Measurements from ENCODE around the gene PDE4D.

DNA sequence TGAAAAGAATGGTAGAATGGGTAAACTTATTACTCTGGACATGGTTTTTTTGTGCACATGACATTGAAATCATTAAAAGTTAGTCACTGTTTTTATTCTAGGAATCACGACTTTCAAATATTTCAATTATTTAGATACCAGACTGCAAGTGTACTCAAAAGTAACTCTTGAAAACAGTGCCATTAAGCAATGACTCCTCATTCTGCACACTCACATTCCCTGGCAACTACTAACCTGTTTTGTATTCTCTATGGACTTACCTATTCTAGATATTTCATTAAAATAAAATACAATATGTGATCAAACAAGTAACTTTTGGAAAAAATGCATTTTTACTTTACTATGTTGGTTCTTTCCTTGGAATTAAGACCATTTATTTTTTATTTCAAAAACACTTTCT lies 607.0 kb downstream of the PDE4D start:
- TF ChIP-seq ISL1 (CRISPR knock-in tag; IDR thresholded peaks at IDR 0.05) = no peak
- TF ChIP-seq RARB (CRISPR knock-in tag; IDR thresholded peaks at IDR 0.05) = no peak
- no peak for TF ChIP-seq ZNF8 (CRISPR knock-in tag; IDR thresholded peaks at IDR 0.05)
- TF ChIP-seq, protein P1, sequence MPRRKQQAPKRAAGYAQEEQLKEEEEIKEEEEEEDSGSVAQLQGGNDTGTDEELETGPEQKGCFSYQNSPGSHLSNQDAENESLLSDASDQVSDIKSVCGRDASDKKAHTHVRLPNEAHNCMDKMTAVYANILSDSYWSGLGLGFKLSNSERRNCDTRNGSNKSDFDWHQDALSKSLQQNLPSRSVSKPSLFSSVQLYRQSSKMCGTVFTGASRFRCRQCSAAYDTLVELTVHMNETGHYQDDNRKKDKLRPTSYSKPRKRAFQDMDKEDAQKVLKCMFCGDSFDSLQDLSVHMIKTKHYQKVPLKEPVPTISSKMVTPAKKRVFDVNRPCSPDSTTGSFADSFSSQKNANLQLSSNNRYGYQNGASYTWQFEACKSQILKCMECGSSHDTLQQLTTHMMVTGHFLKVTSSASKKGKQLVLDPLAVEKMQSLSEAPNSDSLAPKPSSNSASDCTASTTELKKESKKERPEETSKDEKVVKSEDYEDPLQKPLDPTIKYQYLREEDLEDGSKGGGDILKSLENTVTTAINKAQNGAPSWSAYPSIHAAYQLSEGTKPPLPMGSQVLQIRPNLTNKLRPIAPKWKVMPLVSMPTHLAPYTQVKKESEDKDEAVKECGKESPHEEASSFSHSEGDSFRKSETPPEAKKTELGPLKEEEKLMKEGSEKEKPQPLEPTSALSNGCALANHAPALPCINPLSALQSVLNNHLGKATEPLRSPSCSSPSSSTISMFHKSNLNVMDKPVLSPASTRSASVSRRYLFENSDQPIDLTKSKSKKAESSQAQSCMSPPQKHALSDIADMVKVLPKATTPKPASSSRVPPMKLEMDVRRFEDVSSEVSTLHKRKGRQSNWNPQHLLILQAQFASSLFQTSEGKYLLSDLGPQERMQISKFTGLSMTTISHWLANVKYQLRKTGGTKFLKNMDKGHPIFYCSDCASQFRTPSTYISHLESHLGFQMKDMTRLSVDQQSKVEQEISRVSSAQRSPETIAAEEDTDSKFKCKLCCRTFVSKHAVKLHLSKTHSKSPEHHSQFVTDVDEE (CRISPR knock-in tag; IDR thresholded peaks at IDR 0.05) = no peak
- no peak for TF ChIP-seq PPARA (CRISPR knock-in tag; IDR thresholded peaks at IDR 0.05; ENCODE audit: borderline replicate concordance)

Measured in SK-N-SH treated with all-trans-retinoic acid at 6 μM for 48 hours (cell line).